ENCODE data around the gene SIRT3.
"Not testable (repeated sequence)": the region's sequence is repeated elsewhere in the genome, so short reads cannot be mapped to it uniquely, and the experiment has no call there.

Gene SIRT3

DNA sequence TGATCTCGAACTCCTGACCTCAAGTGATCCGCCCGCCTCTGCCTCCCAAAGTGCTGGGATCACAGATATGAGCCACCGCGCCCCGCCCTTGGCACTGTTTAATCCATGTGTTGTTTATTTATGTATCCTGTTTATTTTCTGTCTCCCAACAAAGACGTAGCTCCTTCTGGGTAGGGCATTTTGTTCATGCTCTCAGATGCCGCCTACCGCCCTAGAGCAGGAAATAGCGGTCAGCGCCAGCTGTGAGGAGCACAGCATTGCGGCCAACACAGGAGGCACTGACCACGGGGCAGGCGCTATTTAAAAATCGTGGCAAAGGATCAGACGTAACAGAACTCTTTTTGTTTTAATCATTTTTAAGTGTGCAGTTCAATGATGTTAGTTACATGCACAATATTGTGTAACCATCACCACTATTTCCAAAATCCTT, 32.6 kb upstream of the SIRT3 start:
- H3K4me1 ChIP-seq (ENCODE audit: insufficient read depth, low read length); H3K27me3 ChIP-seq (ENCODE audit: insufficient read depth, low read length); H3K27ac ChIP-seq (ENCODE audit: low read length); H3K36me3 ChIP-seq (ENCODE audit: insufficient read depth, low read depth, low read length); H3K9me3 ChIP-seq (ENCODE audit: insufficient read depth, low read depth, low read length): not testable (repeated sequence)
- Histone ChIP-seq H3K9ac (ENCODE audit: low read depth, low read length) (peak overlapping the region; percentile 70; the same call in 1 of the 2 replicates), H3K4me3 (ENCODE audit: low read length) (peak overlapping the region; percentile 55; the same call in 1 of the 2 replicates)

DNA sequence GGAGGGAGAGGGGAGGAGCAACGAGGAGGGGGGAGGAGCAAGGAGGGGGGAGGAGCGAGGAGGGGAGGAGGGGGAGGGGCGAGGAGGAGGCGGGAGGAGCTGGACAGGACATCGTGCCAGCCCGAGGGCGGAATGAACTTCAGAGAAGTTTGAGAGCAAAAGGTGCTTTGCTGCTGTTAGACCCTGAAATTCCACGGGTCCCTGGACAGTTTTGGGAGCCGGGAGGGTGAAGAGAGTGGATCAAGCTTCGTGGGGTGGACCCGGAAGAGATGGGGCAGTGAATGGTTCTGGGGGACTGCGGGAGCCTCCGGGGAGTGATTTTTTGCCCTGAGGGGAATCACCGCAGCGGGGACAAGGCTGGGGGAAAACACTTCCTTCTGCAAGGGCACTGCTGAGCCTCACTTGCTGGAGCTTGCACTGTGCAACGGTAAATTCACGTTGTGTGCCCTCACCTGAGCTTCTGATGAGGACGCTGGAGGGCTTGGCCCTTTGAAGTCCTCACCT, 31.4 kb upstream of the SIRT3 start:
- H3K9me3 ChIP-seq (ENCODE audit: insufficient read depth, low read depth, low read length) = peaks cover 3% of the 10 kb centered on the region
- no peaks in the 10 kb centered on the region for H3K36me3 ChIP-seq (ENCODE audit: insufficient read depth, low read depth, low read length)
- no peak overlapping the region for H3K27ac ChIP-seq (ENCODE audit: low read length)
- peaks cover 5% of the 10 kb centered on the region; the same call in 1 of the 2 replicates for H3K4me1 ChIP-seq (ENCODE audit: insufficient read depth, low read length)
- no peak overlapping the region for H3K9ac ChIP-seq (ENCODE audit: low read depth, low read length)
- H3K4me3 ChIP-seq (ENCODE audit: low read length) = peak overlapping the region; percentile 43; the same call in 1 of the 2 replicates
- 0 out of 2 replicates have a peak, but pooled peaks cover 5% of the 10 kb centered on the region for H3K27me3 ChIP-seq (ENCODE audit: insufficient read depth, low read length)

DNA sequence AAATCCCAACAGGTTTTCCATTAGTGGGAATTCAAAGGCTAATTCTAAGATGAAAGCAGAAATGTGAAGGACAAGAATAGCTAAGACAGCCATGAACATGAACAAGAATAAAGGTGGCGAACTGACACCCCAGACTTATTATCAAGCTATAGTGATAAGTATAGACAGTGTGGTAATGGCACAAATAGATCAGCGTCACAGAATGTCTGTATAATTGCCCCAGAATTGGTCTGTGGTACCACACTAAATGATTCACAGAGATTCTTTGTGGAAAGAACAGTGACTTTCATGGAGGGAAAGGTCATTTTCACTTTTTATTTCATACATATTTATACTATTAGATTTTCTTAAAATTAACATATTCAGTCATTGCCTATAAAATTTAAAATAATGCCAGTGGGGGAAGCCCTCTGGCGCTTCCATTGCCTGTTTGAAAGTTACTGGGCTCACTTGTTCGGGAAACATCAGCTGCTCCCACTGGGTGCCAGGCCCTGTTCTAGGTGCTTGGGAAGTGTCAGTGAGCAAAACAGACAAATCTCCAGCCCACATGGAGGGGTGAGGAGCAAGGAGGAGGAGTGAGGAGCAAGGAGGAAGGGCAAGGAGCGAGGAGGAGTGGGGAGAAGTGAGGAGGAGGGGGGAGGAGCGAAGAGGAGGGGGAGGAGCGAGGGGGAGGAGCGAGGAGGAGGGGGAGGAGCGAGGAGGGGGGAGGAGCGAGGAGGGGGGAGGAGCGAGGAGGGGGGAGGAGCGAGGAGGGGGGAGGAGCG, 30.7 kb upstream of the SIRT3 start:
- Histone ChIP-seq H3K4me1 (ENCODE audit: insufficient read depth, low read length) (peaks cover 5% of the 10 kb centered on the region; the same call in 1 of the 2 replicates), H3K4me3 (ENCODE audit: low read length) (no peak overlapping the region), H3K27ac (ENCODE audit: low read length) (no peak overlapping the region), H3K36me3 (ENCODE audit: insufficient read depth, low read depth, low read length) (no peaks in the 10 kb centered on the region), H3K9me3 (ENCODE audit: insufficient read depth, low read depth, low read length) (peaks cover 3% of the 10 kb centered on the region), H3K27me3 (ENCODE audit: insufficient read depth, low read length) (0 out of 2 replicates have a peak, but pooled peaks cover 5% of the 10 kb centered on the region), H3K9ac (ENCODE audit: low read depth, low read length) (no peak overlapping the region)

- H3K9me3 ChIP-seq (ENCODE audit: insufficient read depth, low read depth, low read length) = peaks cover 1% of the 10 kb centered on the region
- no peak overlapping the region for H3K27ac ChIP-seq (ENCODE audit: low read length)
- H3K4me1 ChIP-seq (ENCODE audit: insufficient read depth, low read length) = no peaks in the 10 kb centered on the region
- H3K4me3 ChIP-seq (ENCODE audit: low read length) = no peak overlapping the region
- H3K36me3 ChIP-seq (ENCODE audit: insufficient read depth, low read depth, low read length) = no peaks in the 10 kb centered on the region
- H3K27me3 ChIP-seq (ENCODE audit: insufficient read depth, low read length) = no peaks in the 10 kb centered on the region
- no peak overlapping the region for H3K9ac ChIP-seq (ENCODE audit: low read depth, low read length)
These were observed 25.5 kb upstream of the SIRT3 start for GRCh38 chr11:261624-262023.

DNA sequence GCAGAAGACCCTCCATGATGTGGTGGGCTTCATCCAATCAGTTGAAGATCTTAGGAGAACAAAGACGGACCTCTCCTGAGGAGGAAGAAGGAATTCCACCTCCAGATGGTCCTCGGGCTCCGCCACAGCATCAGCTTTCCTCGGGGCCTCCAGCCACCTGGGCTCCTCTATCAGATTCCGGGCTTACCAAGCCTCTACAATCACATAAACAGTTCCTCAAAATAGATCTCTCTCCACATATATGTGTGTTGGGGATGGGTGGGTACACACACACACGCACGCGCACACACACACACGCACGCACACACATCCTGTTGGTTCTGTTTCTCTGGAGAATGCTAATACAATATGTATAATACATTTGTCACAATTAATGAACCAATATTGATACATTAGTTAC, 23.3 kb upstream of the SIRT3 start:
- Histone ChIP-seq H3K36me3 (ENCODE audit: insufficient read depth, low read depth, low read length) (no peaks in the 10 kb centered on the region), H3K4me3 (ENCODE audit: low read length) (no peak overlapping the region), H3K4me1 (ENCODE audit: insufficient read depth, low read length) (no peaks in the 10 kb centered on the region)

GRCh38 chr11:257766-258493, 21.8 kb upstream of the SIRT3 start:
- Histone ChIP-seq H3K9ac (ENCODE audit: low read depth, low read length) (no peak overlapping the region), H3K36me3 (ENCODE audit: insufficient read depth, low read depth, low read length) (peaks cover 9% of the 10 kb centered on the region), H3K27me3 (ENCODE audit: insufficient read depth, low read length) (no peaks in the 10 kb centered on the region), H3K27ac (ENCODE audit: low read length) (no peak overlapping the region), H3K4me1 (ENCODE audit: insufficient read depth, low read length) (no peaks in the 10 kb centered on the region), H3K9me3 (ENCODE audit: insufficient read depth, low read depth, low read length) (no peaks in the 10 kb centered on the region; the same call in 1 of the 2 replicates), H3K4me3 (ENCODE audit: low read length) (no peak overlapping the region)

More for the DNA sequence above, 23.3 kb upstream of the SIRT3 start:
- no peak overlapping the region for H3K27ac ChIP-seq (ENCODE audit: low read length)
- H3K9me3 ChIP-seq (ENCODE audit: insufficient read depth, low read depth, low read length) = no peaks in the 10 kb centered on the region; the same call in 1 of the 2 replicates
- no peaks in the 10 kb centered on the region for H3K27me3 ChIP-seq (ENCODE audit: insufficient read depth, low read length)
- no peak overlapping the region for H3K9ac ChIP-seq (ENCODE audit: low read depth, low read length)

DNA sequence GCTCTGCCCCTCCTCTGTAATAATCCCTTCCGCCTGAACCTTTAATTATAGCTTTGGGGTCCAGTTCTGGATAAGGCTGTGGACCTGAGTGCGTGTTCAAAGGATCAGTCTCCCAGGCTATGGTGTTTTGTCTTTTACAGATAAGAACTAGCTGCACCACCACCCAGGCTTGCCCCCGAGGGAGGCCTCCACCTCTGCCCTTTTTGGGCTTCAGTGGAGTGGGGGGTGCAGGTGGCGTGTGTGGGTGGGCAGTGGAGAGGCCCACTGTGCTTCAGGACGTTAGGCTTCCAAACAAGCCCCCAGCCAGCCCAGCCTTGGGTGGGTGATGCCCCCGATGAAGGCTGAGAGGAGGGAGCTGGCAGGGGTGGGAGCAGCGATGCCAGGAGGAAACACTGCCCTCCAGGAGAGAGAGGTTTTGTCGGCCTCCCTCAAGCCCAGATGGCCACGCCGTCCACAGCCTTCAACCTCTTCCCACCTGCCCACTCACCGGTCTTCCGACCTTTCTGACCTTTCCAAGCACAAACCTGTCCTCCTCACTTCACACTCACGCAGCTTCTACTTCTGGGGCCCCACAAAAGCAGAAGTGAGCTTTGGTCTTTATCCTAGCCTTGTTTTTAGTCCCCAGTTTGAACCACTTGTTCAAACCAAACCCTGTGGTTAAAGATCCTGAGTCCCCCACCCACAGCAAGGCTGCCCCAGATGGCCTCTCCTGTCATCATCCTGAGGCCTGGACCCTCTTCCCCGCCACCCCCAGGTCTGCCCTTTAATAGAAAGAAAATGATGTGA, 21.0 kb upstream of the SIRT3 start:
- Histone ChIP-seq H3K4me3 (ENCODE audit: low read length) (no peak overlapping the region), H3K36me3 (ENCODE audit: insufficient read depth, low read depth, low read length) (peaks cover 17% of the 10 kb centered on the region), H3K9me3 (ENCODE audit: insufficient read depth, low read depth, low read length) (no peaks in the 10 kb centered on the region; the same call in 1 of the 2 replicates), H3K27ac (ENCODE audit: low read length) (no peak overlapping the region), H3K4me1 (ENCODE audit: insufficient read depth, low read length) (no peaks in the 10 kb centered on the region), H3K9ac (ENCODE audit: low read depth, low read length) (no peak overlapping the region), H3K27me3 (ENCODE audit: insufficient read depth, low read length) (no peaks in the 10 kb centered on the region)

- no peaks in the 10 kb centered on the region for H3K27me3 ChIP-seq (ENCODE audit: insufficient read depth, low read length)
These were observed 19.7 kb upstream of the SIRT3 start for GRCh38 chr11:255816-256215.

GRCh38 chr11:255176-255575, 19.0 kb upstream of the SIRT3 start:
- H3K27me3 ChIP-seq (ENCODE audit: insufficient read depth, low read length) = no peaks in the 10 kb centered on the region
- H3K27ac ChIP-seq (ENCODE audit: low read length) = no peak overlapping the region
- H3K4me1 ChIP-seq (ENCODE audit: insufficient read depth, low read length) = no peaks in the 10 kb centered on the region
- peaks cover 36% of the 10 kb centered on the region for H3K36me3 ChIP-seq (ENCODE audit: insufficient read depth, low read depth, low read length)
- H3K9me3 ChIP-seq (ENCODE audit: insufficient read depth, low read depth, low read length) = no peaks in the 10 kb centered on the region
- no peak overlapping the region for H3K9ac ChIP-seq (ENCODE audit: low read depth, low read length)
- H3K4me3 ChIP-seq (ENCODE audit: low read length) = no peak overlapping the region

More at GRCh38 chr11:255816-256215, 19.7 kb upstream of the SIRT3 start:
- Histone ChIP-seq H3K4me3 (ENCODE audit: low read length) (no peak overlapping the region), H3K27ac (ENCODE audit: low read length) (no peak overlapping the region), H3K4me1 (ENCODE audit: insufficient read depth, low read length) (no peaks in the 10 kb centered on the region), H3K9me3 (ENCODE audit: insufficient read depth, low read depth, low read length) (no peaks in the 10 kb centered on the region), H3K36me3 (ENCODE audit: insufficient read depth, low read depth, low read length) (peaks cover 30% of the 10 kb centered on the region), H3K9ac (ENCODE audit: low read depth, low read length) (no peak overlapping the region)

DNA sequence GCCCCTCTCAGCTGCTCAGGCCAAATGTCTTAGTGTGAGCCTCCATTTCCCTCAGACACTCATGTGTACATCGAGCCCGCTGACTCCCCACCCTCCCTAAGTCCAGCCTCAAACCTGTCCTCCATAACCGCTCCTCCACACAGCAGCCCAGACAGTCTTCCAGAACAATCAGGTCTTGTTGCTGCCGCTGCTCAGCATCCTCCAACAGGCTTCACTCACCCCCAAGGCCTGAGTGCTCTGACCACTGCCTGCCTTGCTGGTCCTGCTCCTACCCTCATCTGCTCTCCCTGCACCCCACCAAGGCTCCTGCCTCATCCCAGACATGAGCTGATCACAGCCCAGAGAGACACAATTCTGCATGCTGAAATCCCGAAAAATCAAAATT, 17.7 kb upstream of the SIRT3 start:
- no peak overlapping the region for H3K9ac ChIP-seq (ENCODE audit: low read depth, low read length)
- H3K36me3 ChIP-seq (ENCODE audit: insufficient read depth, low read depth, low read length) = peaks cover 45% of the 10 kb centered on the region

DNA sequence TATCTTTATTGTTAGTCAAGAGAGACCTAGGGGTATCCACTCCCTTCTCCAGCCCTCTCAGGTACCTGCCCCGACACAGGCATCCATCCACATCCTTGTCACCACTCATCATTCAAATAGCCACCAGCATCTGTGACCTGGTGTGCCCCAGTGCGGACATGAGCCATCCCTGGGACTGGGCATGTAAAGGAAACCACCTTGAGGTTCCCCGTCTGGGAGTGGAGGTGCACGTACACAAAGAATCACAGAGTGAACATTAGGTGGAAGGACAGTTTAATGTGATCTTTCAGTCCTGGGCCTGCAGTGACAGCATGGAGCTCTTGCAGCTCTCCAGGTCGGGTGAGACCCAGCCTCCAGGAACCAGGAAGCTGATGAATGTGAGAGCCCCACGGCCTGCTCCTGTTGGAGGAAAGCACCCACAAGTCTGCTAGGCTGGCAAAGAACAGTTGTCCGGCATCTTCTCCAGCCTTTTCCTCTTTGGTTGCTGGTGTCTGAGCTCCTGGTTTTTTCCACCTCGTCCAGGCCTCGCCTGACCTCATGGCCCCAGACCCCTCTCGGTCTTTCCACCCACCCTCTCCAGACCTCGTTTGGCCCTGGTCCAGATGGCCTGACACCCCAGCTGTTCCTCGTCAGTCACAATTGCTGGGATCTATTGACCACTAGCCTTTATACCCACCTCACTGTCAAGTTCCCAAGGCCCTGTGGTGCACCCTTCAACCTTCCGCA, 17.2 kb upstream of the SIRT3 start:
- Histone ChIP-seq H3K27me3 (ENCODE audit: insufficient read depth, low read length) (no peaks in the 10 kb centered on the region), H3K9me3 (ENCODE audit: insufficient read depth, low read depth, low read length) (no peaks in the 10 kb centered on the region), H3K4me3 (ENCODE audit: low read length) (no peak overlapping the region), H3K9ac (ENCODE audit: low read depth, low read length) (no peak overlapping the region), H3K36me3 (ENCODE audit: insufficient read depth, low read depth, low read length) (peaks cover 51% of the 10 kb centered on the region), H3K27ac (ENCODE audit: low read length) (no peak overlapping the region), H3K4me1 (ENCODE audit: insufficient read depth, low read length) (no peaks in the 10 kb centered on the region)

More for the DNA sequence above, 17.7 kb upstream of the SIRT3 start:
- H3K27me3 ChIP-seq (ENCODE audit: insufficient read depth, low read length) = no peaks in the 10 kb centered on the region
- H3K4me1 ChIP-seq (ENCODE audit: insufficient read depth, low read length) = no peaks in the 10 kb centered on the region
- H3K9me3 ChIP-seq (ENCODE audit: insufficient read depth, low read depth, low read length) = no peaks in the 10 kb centered on the region
- H3K27ac ChIP-seq (ENCODE audit: low read length) = no peak overlapping the region
- no peak overlapping the region for H3K4me3 ChIP-seq (ENCODE audit: low read length)
